Keratinocyte (primary cell): ENCODE measurements around the gene TENM4. TPM values are rescaled to one million over a fixed set of nuclear protein-coding genes. Genes with fewer than 3 reads are reported as not detected.

Experiments used
- DNase-seq: peaks from one replicate; pipeline ENCODE4 v3.0.0-alpha.2; 2011; ENCODE audit warnings: low read depth, missing footprints, low spot score
- FAIRE-seq: peaks from 2 replicates; lab custom pipeline; 2011; peaks lifted over from hg19 to GRCh38; lab: Jason Lieb, UNC
- H2AFZ ChIP-seq: 2 replicates; pipeline ENCODE4 v1.6.0; 2012; ENCODE audit warnings: low read length, control low read depth, inconsistent platforms; ENCODE audit not compliant: control insufficient read depth
- H3K27ac ChIP-seq: 2 replicates; pipeline ENCODE4 v1.5.1; 2011; ENCODE audit warnings: low read length; ENCODE audit not compliant: control insufficient read depth, insufficient read depth
- H3K27me3 ChIP-seq: 3 replicates; pipeline ENCODE4 v1.6.0; 2011; ENCODE audit warnings: low read length; ENCODE audit not compliant: control insufficient read depth, insufficient read depth; ENCODE audit errors: extremely low read depth
- H3K36me3 ChIP-seq, 2 experiments: 2 replicates in 1 of 2; 3 replicates in 1 of 2; pipeline ENCODE4 v1.5.1; 2011; ENCODE audit warnings: low read length in 2 of 2, mild to moderate bottlenecking in 1 of 2; ENCODE audit not compliant: control insufficient read depth in 2 of 2, insufficient read depth in 2 of 2; ENCODE audit errors: extremely low read depth in 1 of 2
- H3K4me1 ChIP-seq: 3 replicates; pipeline ENCODE4 v1.5.1; 2011; ENCODE audit warnings: low read length; ENCODE audit not compliant: control insufficient read depth, insufficient read depth; ENCODE audit errors: extremely low read depth
- H3K4me2 ChIP-seq: 3 replicates; pipeline ENCODE4 v1.6.0; 2011; ENCODE audit warnings: low read depth, low read length; ENCODE audit not compliant: control insufficient read depth, insufficient read depth; ENCODE audit errors: extremely low read depth
- H3K4me3 ChIP-seq, 3 experiments: fragments of 200-600 bp in 1 of 3; sonication (generic) in 1 of 3; 2 replicates in 2 of 3; 3 replicates in 1 of 3; pipeline ENCODE4 v1.5.1; 2011 to 2016; ENCODE audit warnings: low read length in 3 of 3, mild to moderate bottlenecking in 3 of 3, control low read depth in 2 of 3, inconsistent platforms in 1 of 3, low read depth in 1 of 3, mixed read lengths in 1 of 3, mixed run types in 1 of 3, moderate library complexity in 1 of 3; ENCODE audit not compliant: control insufficient read depth in 2 of 3, insufficient read depth in 2 of 3; ENCODE audit errors: extremely low read depth in 1 of 3
- H3K79me2 ChIP-seq: 2 replicates; pipeline ENCODE4 v1.6.0; 2012; ENCODE audit warnings: low read length; ENCODE audit not compliant: control insufficient read depth, insufficient read depth
- H3K9ac ChIP-seq: 3 replicates; pipeline ENCODE4 v1.6.0; 2011; ENCODE audit warnings: low read length; ENCODE audit not compliant: control insufficient read depth, insufficient read depth; ENCODE audit errors: extremely low read depth
- H3K9me1 ChIP-seq: 3 replicates; pipeline ENCODE4 v1.6.0; 2011; ENCODE audit warnings: low read length; ENCODE audit not compliant: control insufficient read depth, insufficient read depth; ENCODE audit errors: extremely low read depth
- H3K9me3 ChIP-seq: 2 replicates; pipeline ENCODE4 v1.5.1; 2012; ENCODE audit warnings: low read depth, low read length; ENCODE audit not compliant: control insufficient read depth
- H4K20me1 ChIP-seq: 3 replicates; pipeline ENCODE4 v1.6.0; 2011; ENCODE audit warnings: low read length; ENCODE audit not compliant: control insufficient read depth, insufficient read depth; ENCODE audit errors: extremely low read depth
- CTCF ChIP-seq, 3 experiments: IDR thresholded peaks in 1 of 3; conservative IDR thresholded peaks in 1 of 3; optimal IDR thresholded peaks in 1 of 3; 2 replicates in 2 of 3; 3 replicates in 1 of 3; pipeline versions ENCODE3 to v1.5.1; 2011; ENCODE audit warnings: low read length in 3 of 3, mild to moderate bottlenecking in 3 of 3, moderate library complexity in 2 of 3, control low read depth in 1 of 3, inconsistent platforms in 1 of 3; ENCODE audit not compliant: insufficient read depth in 2 of 3; ENCODE audit errors: extremely low read depth in 1 of 3
- EZH2 ChIP-seq: IDR thresholded peaks from one replicate; pipeline ENCODE4 v1.6.1; 2012; ENCODE audit warnings: inconsistent platforms, mild to moderate bottlenecking, low read length, moderate library complexity
- dilution Hi-C: fragments of 300-500 bp; cut with MboI; formaldehyde crosslinking; loops from one replicate; pipeline ENCODE4 v1.7.0; 2020; ENCODE audit warnings: low sequenced_read_pairs; ENCODE audit not compliant: extremely low pct_ligation_motif_present
- polyA plus RNA-seq, 5 experiments: library from polyadenylated mRNA; depleted of rRNA in 3 of 5; stranded (reverse) in 3 of 5; stranded (forward) in 1 of 5; unstranded in 1 of 5; fragments of >200 nt; gene quantifications; 1 replicate in 1 of 5; 2 replicates in 3 of 5; 3 replicates in 1 of 5; pipeline versions ENCODE4 v1.2.1 to v1.2.3, GENCODE V29; 2011 to 2012; ENCODE audit warnings: missing spikeins in 2 of 5, low read depth in 1 of 5, low replicate concordance in 1 of 5

The TENM4 gene
- polyA plus RNA-seq, 1 donor (not counting 4 experiments of a cell fraction or from before 2014, with no cell fraction given): 3.5 TPM

- Histone ChIP-seq H3K9ac (no peak overlapping the region), H3K27me3 (no peaks in the 10 kb centered on the region), H3K4me2 (no peak overlapping the region), H2AFZ (no peak overlapping the region), H3K27ac (no peak overlapping the region), H3K9me1 (no peaks in the 10 kb centered on the region), H3K79me2 (no peaks in the 10 kb centered on the region), H3K9me3 (no peaks in the 10 kb centered on the region), H4K20me1 (no peaks in the 10 kb centered on the region), H3K36me3 (peaks cover 0 to 3% of the 10 kb centered on the region in 2 experiments), H3K4me1 (no peaks in the 10 kb centered on the region), H3K4me3 (no peak overlapping the region)
- DNase-seq: no peak
- no peak for TF ChIP-seq CTCF (optimal IDR thresholded peaks at IDR 0.05 in 1 of 3, IDR thresholded peaks at IDR 0.05 in 1 of 3, conservative IDR thresholded peaks at IDR 0.05 in 1 of 3; ENCODE audit: extremely low read depth in 1 of 3, insufficient read depth in 2 of 3, low read length in 3 of 3)
- no peak for TF ChIP-seq EZH2
- no peak for FAIRE-seq
- dilution Hi-C loops: no loop called here
These were observed 649.6 kb downstream of the TENM4 start for GRCh38 chr11:78791254-78791653.

GRCh38 chr11:78790784-78791183, 650.0 kb downstream of the TENM4 start:
- no peak overlapping the region for H3K4me3 ChIP-seq
- dilution Hi-C loops: no loop called here

More at GRCh38 chr11:78790784-78791183, 650.0 kb downstream of the TENM4 start:
- TF ChIP-seq CTCF (optimal IDR thresholded peaks at IDR 0.05 in 1 of 3, IDR thresholded peaks at IDR 0.05 in 1 of 3, conservative IDR thresholded peaks at IDR 0.05 in 1 of 3; ENCODE audit: extremely low read depth in 1 of 3, insufficient read depth in 2 of 3, low read length in 3 of 3): no peak
- TF ChIP-seq EZH2: no peak
- Histone ChIP-seq H3K4me1 (no peaks in the 10 kb centered on the region), H3K36me3 (peaks cover 0 to 3% of the 10 kb centered on the region in 2 experiments), H2AFZ (no peak overlapping the region), H3K27me3 (no peaks in the 10 kb centered on the region), H3K9me3 (no peaks in the 10 kb centered on the region), H3K9ac (no peak overlapping the region), H3K9me1 (no peaks in the 10 kb centered on the region), H3K4me2 (no peak overlapping the region), H3K27ac (no peak overlapping the region), H4K20me1 (no peaks in the 10 kb centered on the region), H3K79me2 (no peaks in the 10 kb centered on the region)
- DNase-seq (no peak), FAIRE-seq (no peak)
